GM19467 (cell line): Measurements from ENCODE around the gene DGKQ.
"Not testable (repeated sequence)": the region's sequence is repeated elsewhere in the genome, so short reads cannot be mapped to it uniquely, and the experiment has no call there.

Experiments used
- ATAC-seq: cut with Tn5 transposase; IDR thresholded peaks from one replicate; pipeline ENCODE4 v1.9.1; 2021; ENCODE audit warnings: mild to moderate bottlenecking, moderate library complexity; ENCODE audit not compliant: unreplicated experiment

Gene DGKQ

GRCh38 chr4:929096-929765 is 44.1 kb downstream of the DGKQ start:
- ATAC-seq = no peak

- not testable (repeated sequence) for ATAC-seq
Observed at GRCh38 chr4:927566-927965, 45.8 kb downstream of the DGKQ start.

DNA sequence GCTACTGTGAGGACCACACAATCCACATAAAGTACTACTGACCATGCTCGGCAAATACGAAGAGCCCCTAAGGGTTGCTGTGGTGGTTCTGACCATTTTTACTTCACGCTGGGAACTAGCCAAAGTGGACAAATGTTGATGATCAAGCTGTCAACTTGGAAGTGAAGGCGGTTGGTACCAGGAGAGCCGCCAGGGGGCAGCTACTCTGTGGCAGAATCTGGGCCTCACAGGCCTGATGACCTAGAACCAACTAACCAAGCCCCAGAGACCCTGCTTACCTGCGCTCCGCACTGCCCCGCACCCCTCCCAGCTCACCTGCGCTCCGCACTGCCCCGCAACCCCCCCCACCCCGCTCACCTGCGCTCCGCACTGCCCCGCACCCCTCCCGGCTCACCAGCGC is 46.8 kb downstream of the DGKQ start:
- no peak for ATAC-seq

GRCh38 chr4:925771-926500 is 47.4 kb downstream of the DGKQ start:
- no peak for ATAC-seq

- no peak for ATAC-seq
Observed at GRCh38 chr4:925171-925570, 48.2 kb downstream of the DGKQ start.

GRCh38 chr4:924107-925096 is 49.0 kb downstream of the DGKQ start:
- ATAC-seq = no peak

DNA sequence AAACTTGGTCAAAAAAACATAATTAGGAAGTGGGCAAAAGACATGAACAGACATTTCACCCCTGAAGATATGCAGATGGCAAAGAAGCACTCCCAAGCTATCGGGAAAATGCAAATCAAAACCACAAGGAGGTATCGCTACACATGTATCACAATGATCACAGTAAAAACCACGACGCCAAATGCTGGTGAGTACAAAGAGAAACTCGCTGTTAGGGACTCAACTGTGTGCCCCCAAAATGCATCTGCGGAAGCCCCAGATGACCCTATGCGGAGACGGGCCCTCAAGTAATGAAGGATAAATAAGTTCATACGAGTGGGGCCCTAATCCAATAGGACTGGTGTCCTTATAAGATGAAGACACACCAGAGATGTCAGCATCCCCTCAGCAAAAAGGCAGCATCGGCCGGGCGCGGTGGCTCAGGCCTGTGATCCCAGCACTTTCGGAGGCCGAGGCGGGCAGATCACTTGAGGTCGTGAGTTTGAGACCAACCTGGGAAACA is 51.5 kb downstream of the DGKQ start:
- ATAC-seq = peak; percentile 42

- ATAC-seq = not testable (repeated sequence)
Observed at GRCh38 chr4:919004-919680, 54.2 kb downstream of the DGKQ start.

- not testable (repeated sequence) for ATAC-seq
Observed at GRCh38 chr4:918591-918990, 54.8 kb downstream of the DGKQ start.

DNA sequence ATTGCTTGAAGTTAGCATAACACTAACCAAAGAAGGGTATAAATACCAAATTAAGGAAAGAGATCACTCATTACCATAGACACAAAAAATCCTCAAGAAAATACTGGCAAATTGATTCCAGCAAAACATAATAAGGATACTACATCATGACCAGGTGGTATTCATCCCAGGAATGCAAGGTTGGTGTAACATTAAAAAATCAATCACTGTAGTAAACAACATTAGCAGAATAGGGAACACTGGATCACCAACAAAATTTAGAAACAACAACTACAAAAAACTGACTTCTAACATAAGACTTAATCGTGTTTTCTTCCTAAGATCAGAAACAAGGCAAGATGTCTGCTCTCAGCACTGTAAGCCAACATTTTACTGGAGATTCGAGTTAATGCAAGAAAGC is 55.4 kb downstream of the DGKQ start:
- ATAC-seq = no peak

DNA sequence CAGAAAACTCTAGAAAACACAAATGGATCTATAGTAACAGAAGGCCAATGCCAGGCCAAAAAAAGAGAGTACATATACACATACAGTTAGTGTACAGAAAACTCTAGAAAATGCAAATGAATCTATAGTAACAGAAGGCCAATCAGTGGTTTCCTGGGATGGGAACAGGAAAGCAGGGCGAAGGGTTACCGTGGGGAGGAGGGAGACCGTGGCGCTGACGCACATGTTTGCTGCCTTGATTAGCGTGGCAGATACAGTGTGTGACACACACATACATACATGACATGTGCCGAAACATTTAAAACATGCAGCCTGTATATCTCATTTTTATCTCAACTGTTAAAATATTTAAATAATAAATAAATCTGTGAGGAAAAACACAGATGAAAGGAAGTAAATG is 55.9 kb downstream of the DGKQ start:
- ATAC-seq = no peak

- no peak for ATAC-seq
Observed at GRCh38 chr4:915595-915994, 57.8 kb downstream of the DGKQ start.

- ATAC-seq = no peak
Observed at GRCh38 chr4:915041-915474, 58.3 kb downstream of the DGKQ start.

- ATAC-seq = no peak
Observed at GRCh38 chr4:914531-914930, 58.8 kb downstream of the DGKQ start.

- no peak for ATAC-seq
Observed at GRCh38 chr4:913280-913618, 60.1 kb downstream of the DGKQ start.

- no peak for ATAC-seq
Observed at GRCh38 chr4:912548-913279, 60.7 kb downstream of the DGKQ start.

DNA sequence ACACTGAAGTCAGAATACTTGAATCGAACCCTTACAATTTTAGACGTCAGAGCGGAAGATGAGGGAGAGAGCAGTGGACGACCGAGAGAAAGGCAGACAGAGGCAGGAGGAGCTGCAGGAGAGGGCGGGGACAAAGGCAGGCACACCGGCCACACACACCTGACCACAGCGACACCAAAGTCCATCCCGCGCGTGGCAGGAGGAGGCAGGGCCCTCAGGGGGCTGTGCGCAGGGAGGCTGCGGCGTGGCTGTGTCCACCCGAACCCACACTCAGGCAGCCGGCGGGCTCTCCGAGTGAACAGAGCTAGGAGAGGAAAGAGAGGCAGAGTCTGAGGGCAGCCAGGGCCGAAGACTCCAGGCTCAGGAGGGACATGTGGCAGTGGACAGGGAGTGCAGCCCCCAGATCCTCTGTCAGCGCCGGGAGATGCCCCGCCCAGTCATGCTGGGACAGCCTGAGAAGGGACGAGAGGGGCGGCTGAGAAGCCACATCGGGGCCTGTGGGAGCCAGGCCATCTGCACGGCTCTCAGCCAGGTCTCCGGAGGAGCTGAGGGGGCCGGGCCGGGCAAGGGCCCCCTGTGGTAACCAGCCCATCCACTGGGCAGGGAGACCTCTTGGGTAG is 61.4 kb downstream of the DGKQ start:
- no peak for ATAC-seq

- no peak for ATAC-seq
Observed at GRCh38 chr4:911221-911751, 62.1 kb downstream of the DGKQ start.

DNA sequence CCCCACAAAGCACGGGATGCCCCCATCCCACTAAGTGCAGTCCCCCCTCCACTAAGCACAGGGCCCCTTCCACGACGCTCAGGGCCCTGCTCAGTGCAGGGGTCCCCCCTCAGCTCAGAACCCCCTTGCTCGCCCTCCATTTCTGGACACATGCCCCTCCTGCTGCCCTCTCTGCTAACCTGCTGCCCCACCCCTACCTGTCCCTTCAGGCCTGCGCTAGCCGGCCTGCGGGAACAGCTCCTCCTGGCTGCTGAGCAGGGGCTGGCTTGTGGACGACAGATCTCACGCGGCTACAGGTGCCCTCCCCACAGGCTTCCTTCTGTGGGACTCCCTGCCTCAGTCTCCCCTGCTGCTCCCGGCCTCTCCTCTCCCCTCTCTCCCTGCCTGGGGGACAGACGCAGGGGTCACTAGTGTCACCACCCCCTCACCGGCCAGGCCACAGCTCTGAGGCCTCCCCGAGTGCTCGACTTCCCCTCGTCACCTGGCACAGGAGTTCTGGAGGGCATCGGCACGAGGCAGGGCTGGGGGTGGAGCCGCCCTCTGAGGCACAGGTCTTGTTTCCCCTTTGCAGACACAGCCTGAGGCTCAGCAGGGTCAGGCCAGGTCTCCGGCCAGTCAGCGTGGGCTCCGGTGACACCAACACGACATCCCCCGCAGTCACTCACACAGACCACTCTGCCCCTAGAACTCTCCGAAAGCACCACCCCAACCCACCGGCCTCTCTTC is 62.8 kb downstream of the DGKQ start:
- no peak for ATAC-seq
